GM12891 (cell line): Measurements from ENCODE around the gene SIN3B.

Experiments used
- DNase-seq: peaks from one replicate; pipeline ENCODE4 v3.0.0; 2011; ENCODE audit warnings: low spot score; ENCODE audit not compliant: insufficient read length
- FAIRE-seq: peaks from 2 replicates; lab custom pipeline; 2011; peaks lifted over from hg19 to GRCh38; lab: Jason Lieb, UNC
- PAX5 ChIP-seq: IDR thresholded peaks from 2 replicates; pipeline ENCODE4 v1.6.1; 2011; ENCODE audit warnings: low read length, moderate library complexity, mild to moderate bottlenecking; ENCODE audit not compliant: insufficient read depth, severe bottlenecking
- POLR2A ChIP-seq: IDR thresholded peaks from 2 replicates; pipeline ENCODE4 v1.6.1; 2011; ENCODE audit warnings: low read depth, low read length, control low read depth
- POLR2AphosphoS5 ChIP-seq: IDR thresholded peaks from 2 replicates; pipeline ENCODE4 v1.6.1; 2011; ENCODE audit warnings: low read depth, low read length, control low read depth
- POU2F2 ChIP-seq: IDR thresholded peaks from 2 replicates; pipeline ENCODE4 v1.6.1; 2011; ENCODE audit warnings: low read depth, mild to moderate bottlenecking, control low read depth, low read length, moderate library complexity
- SPI1 ChIP-seq: IDR thresholded peaks from 2 replicates; pipeline ENCODE4 v1.6.1; 2011; ENCODE audit warnings: low read depth, low read length, control low read depth
- TAF1 ChIP-seq: IDR thresholded peaks from 2 replicates; pipeline ENCODE4 v1.6.1; 2011; ENCODE audit warnings: low read depth, low read length, control low read depth

SIN3B gene

GRCh38 chr19:16875584-16876555 lies 46.7 kb downstream of the SIN3B start:
- DNase-seq (no peak), FAIRE-seq (no peak)
- TF ChIP-seq PAX5 (no peak), SPI1 (no peak), TAF1 (no peak), POU2F2 (no peak), POLR2AphosphoS5 (no peak), POLR2A (no peak)

GRCh38 chr19:16876904-16877361 lies 47.7 kb downstream of the SIN3B start:
- no peak for FAIRE-seq
- no peak for TF ChIP-seq PAX5
- no peak for TF ChIP-seq POU2F2
- no peak for TF ChIP-seq POLR2AphosphoS5
- TF ChIP-seq TAF1 = no peak
- TF ChIP-seq SPI1 = no peak
- no peak for TF ChIP-seq POLR2A
- no peak for DNase-seq

DNA sequence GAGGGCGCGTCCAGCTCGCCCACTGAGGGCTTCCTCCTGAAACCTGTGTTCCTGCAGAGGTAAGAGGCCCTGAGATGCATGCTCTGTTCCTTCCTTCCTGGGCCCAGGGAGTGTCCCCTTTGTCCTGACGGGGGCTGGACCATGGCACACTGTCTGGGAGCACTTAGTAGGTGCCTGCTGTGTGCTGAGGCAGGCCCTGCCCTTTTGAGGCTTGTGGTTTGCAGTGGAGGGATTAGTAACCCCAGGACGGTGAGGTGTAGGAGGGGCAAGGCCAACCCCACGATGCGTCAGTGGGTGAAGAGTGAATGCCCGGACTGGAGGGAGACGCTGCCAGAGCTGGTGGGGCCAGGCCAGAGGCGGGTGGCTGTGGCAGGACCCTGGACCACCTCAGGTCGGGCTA lies 48.4 kb downstream of the SIN3B start:
- FAIRE-seq (no peak), DNase-seq (no peak)
- no peak for TF ChIP-seq POLR2AphosphoS5
- no peak for TF ChIP-seq POU2F2
- no peak for TF ChIP-seq POLR2A
- no peak for TF ChIP-seq PAX5
- no peak for TF ChIP-seq TAF1
- no peak for TF ChIP-seq SPI1

- TF ChIP-seq POU2F2 = no peak
- no peak for TF ChIP-seq POLR2AphosphoS5
- no peak for TF ChIP-seq PAX5
- no peak for TF ChIP-seq SPI1
- no peak for TF ChIP-seq POLR2A
- TF ChIP-seq TAF1 = no peak
- DNase-seq (no peak), FAIRE-seq (no peak)
Observed at GRCh38 chr19:16878181-16878965, 49.2 kb downstream of the SIN3B start.

- no peak for DNase-seq
- no peak for FAIRE-seq
- no peak for TF ChIP-seq POLR2AphosphoS5
- no peak for TF ChIP-seq SPI1
- no peak for TF ChIP-seq TAF1
- no peak for TF ChIP-seq POLR2A
- no peak for TF ChIP-seq POU2F2
Observed at GRCh38 chr19:16880884-16881554, 51.8 kb downstream of the SIN3B start.

DNA sequence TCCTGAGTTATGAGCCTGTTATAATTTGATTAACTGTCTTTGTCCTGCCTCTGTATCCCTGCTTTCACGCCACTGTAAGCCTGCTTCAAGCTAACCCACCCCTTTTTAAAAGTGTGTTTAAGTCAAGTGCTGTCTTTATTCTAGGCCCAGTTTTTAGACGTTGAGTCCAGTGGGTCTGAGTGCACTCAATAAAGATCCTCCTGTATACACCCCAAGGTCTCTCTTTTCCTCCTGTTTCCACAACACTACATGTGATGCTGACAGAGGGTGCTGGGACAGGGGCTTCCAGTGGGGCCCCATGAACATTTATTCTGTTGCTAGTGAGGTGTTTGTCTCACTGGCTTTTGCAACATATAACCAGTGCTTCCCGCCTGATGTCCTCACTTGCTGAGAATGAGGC lies 52.9 kb downstream of the SIN3B start:
- FAIRE-seq (no peak), DNase-seq (no peak)
- TF ChIP-seq POU2F2 (no peak), POLR2A (no peak), TAF1 (no peak), SPI1 (no peak), POLR2AphosphoS5 (no peak), PAX5 (no peak)

DNA sequence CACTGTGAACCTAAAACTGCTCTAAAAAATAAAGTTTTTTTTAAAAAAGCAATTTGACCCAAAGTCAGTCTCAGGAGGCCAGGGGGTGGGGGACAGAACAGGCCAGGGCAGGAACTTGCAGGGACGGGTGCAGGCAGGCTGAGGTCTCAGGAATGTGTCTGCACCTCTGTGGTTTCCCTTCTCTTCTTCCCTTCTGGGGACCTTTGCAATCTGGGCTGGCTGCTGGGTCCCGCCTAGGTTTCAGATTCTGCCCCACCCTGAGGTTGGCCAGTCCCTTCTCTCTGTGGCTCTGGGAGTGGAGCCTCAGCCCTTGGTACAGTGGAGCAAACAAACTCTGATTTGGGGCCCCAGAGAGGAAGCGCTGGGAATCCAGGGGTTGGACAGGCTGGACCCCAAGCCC lies 54.3 kb downstream of the SIN3B start:
- DNase-seq = no peak
- no peak for FAIRE-seq
- TF ChIP-seq POLR2AphosphoS5 = no peak
- TF ChIP-seq POU2F2 = no peak
- no peak for TF ChIP-seq PAX5
- TF ChIP-seq SPI1 = no peak
- TF ChIP-seq POLR2A = no peak
- TF ChIP-seq TAF1 = no peak

DNA sequence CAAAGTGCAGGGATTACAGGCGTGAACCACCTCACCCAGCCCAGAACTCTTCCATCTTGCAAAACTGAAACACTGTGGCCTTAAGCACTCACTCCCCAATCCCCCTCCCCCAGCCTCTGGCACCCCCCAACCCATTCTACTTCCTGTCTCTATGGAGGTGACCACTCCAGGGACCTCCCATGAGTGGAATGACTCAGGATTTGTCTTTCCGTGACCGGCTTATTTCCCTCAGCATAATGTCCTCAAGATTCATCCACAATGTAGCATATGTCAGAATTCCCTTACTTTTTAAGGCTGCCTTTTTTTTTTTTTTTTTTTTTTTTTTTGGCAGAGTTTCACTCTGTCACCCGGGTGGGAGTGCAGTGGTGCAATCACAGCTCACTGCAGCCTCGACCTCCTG lies 56.0 kb downstream of the SIN3B start:
- TF ChIP-seq POLR2A = no peak
- TF ChIP-seq PAX5 = no peak
- TF ChIP-seq TAF1 = no peak
- TF ChIP-seq POU2F2 = no peak
- no peak for DNase-seq
- FAIRE-seq = no peak

GRCh38 chr19:16886305-16886880 lies 57.2 kb downstream of the SIN3B start:
- DNase-seq (no peak), FAIRE-seq (no peak)
- TF ChIP-seq POLR2A (no peak), POLR2AphosphoS5 (no peak), PAX5 (no peak), POU2F2 (no peak), TAF1 (no peak), SPI1 (no peak)
